ENCODE data around the gene KAZN. TPM values are rescaled to one million over a fixed set of nuclear protein-coding genes. Genes with fewer than 3 reads are reported as not detected.

The KAZN gene
- total RNA-seq, 1 donor from 2014 or later, result 11.6 TPM

DNA sequence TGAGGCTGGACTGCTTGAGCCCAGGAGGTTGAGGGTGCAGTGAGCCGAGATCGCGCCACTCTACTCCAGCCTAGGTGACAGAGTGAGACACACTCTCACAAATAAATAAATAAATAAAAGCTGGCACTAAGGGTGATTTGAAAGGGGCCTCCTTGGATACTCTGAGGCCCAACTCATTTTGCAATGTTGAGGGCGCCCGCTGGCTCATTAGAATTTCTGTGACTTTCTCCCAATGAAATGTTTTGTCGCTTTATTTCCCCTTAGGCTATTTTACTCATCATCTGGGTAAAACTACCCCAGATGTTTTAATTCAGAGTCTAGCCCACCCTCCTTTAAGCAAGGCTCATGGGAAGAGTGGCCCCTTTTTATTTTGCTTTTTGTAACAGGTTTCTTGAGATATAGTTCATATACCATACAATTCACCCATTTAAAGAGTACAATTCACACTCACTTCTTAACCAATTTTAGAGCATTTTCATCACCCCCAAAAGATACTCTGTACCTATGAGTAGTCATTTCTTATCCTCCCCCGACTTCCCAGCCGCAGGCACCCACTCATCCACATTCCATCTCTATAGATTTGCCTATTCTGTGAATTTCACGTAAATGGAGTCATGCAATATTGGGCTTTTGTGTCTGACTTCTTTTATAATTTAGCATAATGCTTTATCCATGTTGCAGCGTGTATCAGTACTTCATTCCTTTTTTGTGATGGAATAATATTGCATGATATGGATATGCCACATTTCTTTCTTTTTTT, 259.1 kb downstream of the KAZN start:
- Mint-ChIP-seq H3K27me3 (ENCODE audit: low read depth) (peaks cover 5% of the 10 kb centered on the region), H3K4me3 (no peak overlapping the region), H3K27ac (ENCODE audit: unreplicated experiment) (no peak overlapping the region), H3K9me3 (no peaks in the 10 kb centered on the region), H3K36me3 (ENCODE audit: low read depth) (no peaks in the 10 kb centered on the region), H3K4me1 (peaks cover 10% of the 10 kb centered on the region)
- DNase-seq (ENCODE audit: low read depth, low spot score), result no peak
- TF ChIP-seq, protein P1, sequence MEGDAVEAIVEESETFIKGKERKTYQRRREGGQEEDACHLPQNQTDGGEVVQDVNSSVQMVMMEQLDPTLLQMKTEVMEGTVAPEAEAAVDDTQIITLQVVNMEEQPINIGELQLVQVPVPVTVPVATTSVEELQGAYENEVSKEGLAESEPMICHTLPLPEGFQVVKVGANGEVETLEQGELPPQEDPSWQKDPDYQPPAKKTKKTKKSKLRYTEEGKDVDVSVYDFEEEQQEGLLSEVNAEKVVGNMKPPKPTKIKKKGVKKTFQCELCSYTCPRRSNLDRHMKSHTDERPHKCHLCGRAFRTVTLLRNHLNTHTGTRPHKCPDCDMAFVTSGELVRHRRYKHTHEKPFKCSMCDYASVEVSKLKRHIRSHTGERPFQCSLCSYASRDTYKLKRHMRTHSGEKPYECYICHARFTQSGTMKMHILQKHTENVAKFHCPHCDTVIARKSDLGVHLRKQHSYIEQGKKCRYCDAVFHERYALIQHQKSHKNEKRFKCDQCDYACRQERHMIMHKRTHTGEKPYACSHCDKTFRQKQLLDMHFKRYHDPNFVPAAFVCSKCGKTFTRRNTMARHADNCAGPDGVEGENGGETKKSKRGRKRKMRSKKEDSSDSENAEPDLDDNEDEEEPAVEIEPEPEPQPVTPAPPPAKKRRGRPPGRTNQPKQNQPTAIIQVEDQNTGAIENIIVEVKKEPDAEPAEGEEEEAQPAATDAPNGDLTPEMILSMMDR (conservative IDR thresholded peaks at IDR 0.05), result no peak

DNA sequence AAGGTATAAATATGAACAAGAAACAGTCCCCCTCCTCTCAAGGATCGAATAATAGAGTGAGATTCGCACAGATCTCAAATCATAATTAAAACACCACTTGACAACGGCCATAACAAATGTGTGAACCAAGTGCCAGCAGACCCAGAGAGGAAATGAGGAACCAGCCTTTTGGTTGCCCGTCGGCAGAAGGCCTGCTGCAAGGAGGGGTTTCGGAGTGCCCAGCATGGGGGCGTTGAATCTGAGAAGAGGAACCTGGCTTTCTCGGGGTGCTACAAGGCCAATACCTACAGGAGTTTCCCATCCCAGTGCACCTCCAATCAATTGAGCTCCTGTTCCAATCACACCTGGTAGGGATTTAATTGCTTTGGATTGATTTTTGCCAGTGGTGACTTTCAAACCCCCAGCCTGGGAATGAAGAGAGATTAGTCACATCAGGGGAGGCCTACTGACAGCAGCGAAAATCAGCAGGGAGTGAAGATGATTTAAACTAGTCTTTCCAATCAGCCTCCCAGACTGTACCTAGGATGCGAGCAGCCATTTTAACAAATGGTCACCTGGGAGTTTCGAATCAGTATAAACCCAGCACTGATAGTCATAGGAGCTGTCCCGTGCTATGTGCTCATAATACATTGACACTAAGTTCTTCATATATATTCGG, 263.8 kb downstream of the KAZN start:
- Mint-ChIP-seq H3K36me3 (ENCODE audit: low read depth) (no peaks in the 10 kb centered on the region), H3K4me3 (no peak overlapping the region), H3K27me3 (ENCODE audit: low read depth) (no peaks in the 10 kb centered on the region), H3K4me1 (peaks cover 4% of the 10 kb centered on the region), H3K27ac (ENCODE audit: unreplicated experiment) (no peak overlapping the region), H3K9me3 (no peaks in the 10 kb centered on the region)
- DNase-seq (ENCODE audit: low read depth, low spot score), result no peak
- TF ChIP-seq, protein P1 (conservative IDR thresholded peaks at IDR 0.05), result no peak

DNA sequence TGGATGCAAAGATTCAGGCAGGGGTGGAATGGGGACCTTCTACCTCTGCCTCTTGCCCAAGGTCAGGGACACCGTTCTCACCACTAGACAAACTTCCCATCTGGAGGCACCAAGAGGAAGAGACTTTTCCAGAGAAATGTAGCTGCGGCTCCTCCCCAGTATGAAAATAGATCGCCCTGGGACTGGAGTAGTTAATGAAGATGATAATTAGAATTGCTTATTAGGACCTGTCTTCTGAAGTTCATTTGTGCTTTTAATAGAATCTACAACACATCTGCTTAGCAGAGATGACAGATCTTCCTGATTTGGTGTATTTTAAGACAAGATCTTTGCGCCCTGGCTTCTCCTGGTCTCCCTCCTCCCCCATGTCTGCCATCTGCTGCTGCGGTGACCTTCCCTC, 266.6 kb downstream of the KAZN start:
- TF ChIP-seq, protein P1 (conservative IDR thresholded peaks at IDR 0.05), result no peak
- H3K27ac Mint-ChIP-seq (ENCODE audit: unreplicated experiment), result no peak overlapping the region
- no peaks in the 10 kb centered on the region for H3K9me3 Mint-ChIP-seq
- peaks cover 13% of the 10 kb centered on the region for H3K4me1 Mint-ChIP-seq
- H3K27me3 Mint-ChIP-seq (ENCODE audit: low read depth), result no peaks in the 10 kb centered on the region
- DNase-seq (ENCODE audit: low read depth, low spot score), result no peak
- no peak overlapping the region for H3K4me3 Mint-ChIP-seq
- H3K36me3 Mint-ChIP-seq (ENCODE audit: low read depth), result no peaks in the 10 kb centered on the region

DNA sequence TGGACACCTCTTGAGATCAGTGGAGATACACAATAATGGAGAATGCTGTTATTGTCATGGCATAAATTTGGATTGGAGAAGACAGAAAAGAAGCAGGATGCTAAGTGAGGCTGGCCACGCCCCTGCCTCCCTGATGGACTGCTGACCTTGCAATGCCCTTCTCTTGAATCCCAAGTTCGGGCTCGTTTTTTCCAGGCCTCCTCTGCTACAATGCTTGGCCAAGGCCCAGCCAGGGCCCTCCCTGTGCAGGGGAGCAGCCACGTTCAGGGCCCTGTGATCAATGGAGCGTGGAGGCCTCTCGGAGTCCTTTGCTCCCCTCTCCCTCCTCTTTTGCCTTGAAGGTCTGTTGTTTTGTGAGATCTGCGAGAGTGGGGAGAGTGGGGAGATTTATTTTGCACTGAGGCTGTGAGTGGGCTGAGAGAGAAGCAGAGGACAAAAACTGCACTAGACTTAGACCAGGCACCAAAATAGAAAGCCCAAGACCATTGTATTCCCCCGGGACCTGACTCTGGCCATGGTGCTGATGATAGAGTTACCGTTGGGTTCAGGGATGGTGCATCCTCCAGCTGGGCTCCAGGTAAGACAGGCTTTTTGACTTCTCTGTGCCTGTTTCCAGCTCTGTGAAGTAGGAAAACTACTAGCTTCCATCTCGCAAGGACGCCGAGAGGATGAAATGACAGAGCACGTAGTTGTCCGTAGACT, 268.6 kb downstream of the KAZN start:
- DNase-seq (ENCODE audit: low read depth, low spot score), result no peak
- Mint-ChIP-seq H3K27ac (ENCODE audit: unreplicated experiment) (no peak overlapping the region), H3K36me3 (ENCODE audit: low read depth) (no peaks in the 10 kb centered on the region), H3K27me3 (ENCODE audit: low read depth) (no peaks in the 10 kb centered on the region), H3K4me3 (no peak overlapping the region), H3K9me3 (no peaks in the 10 kb centered on the region), H3K4me1 (peaks cover 21% of the 10 kb centered on the region)
- TF ChIP-seq, protein P1 (conservative IDR thresholded peaks at IDR 0.05), result no peak

DNA sequence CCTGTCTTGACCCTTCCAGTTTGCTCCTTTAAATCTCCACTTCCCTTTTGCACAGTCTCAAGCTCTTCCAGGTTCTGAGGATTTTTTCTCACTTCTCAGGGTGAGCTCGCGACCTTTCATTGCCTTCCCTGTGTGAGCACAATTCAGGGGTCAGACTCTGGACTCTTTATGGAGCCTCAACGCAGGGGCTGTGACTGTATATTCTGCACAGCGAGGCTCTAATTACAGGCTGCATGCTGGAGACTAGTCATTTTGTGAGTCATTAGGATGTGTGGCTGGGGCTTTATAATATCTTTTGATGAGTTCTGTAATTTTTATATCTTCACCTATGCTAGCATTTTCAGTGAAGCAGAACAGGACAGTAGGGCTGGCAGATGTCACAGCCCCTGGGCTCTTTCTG, 270.7 kb downstream of the KAZN start:
- TF ChIP-seq, protein P1 (conservative IDR thresholded peaks at IDR 0.05), result no peak
- Mint-ChIP-seq H3K27ac (ENCODE audit: unreplicated experiment) (no peak overlapping the region), H3K9me3 (no peaks in the 10 kb centered on the region), H3K4me3 (no peak overlapping the region), H3K27me3 (ENCODE audit: low read depth) (no peaks in the 10 kb centered on the region), H3K4me1 (peaks cover 21% of the 10 kb centered on the region), H3K36me3 (ENCODE audit: low read depth) (no peaks in the 10 kb centered on the region)
- DNase-seq (ENCODE audit: low read depth, low spot score), result no peak

Data from neural crest cell (in vitro differentiated cells).